Progenitor cell of endocrine pancreas (in vitro differentiated cells): ENCODE results near the gene SIDT1. TPM values are rescaled to one million over a fixed set of nuclear protein-coding genes. Genes with fewer than 3 reads are reported as not detected.
"Not testable (repeated sequence)": the region's sequence is repeated elsewhere in the genome, so short reads cannot be mapped to it uniquely, and the experiment has no call there.

Experiments used
- DNase-seq: peaks from one replicate; pipeline ENCODE4 v3.0.0; 2021; ENCODE audit warnings: low spot score; ENCODE audit not compliant: unreplicated experiment
- H3K27ac Mint-ChIP-seq: 2 replicates; pipeline ENCODE4 v1.8.0; 2021; ENCODE audit warnings: mild to moderate bottlenecking, moderate library complexity, mixed read lengths
- H3K27me3 Mint-ChIP-seq: 2 replicates; pipeline ENCODE4 v1.8.0; 2021; ENCODE audit warnings: mixed read lengths
- H3K36me3 Mint-ChIP-seq: 2 replicates; pipeline ENCODE4 v1.8.0; 2022; ENCODE audit warnings: mixed read lengths; ENCODE audit not compliant: insufficient read depth
- H3K4me1 Mint-ChIP-seq: 2 replicates; pipeline ENCODE4 v1.8.0; 2021; ENCODE audit warnings: low read depth, mixed read lengths
- H3K4me3 Mint-ChIP-seq: 2 replicates; pipeline ENCODE4 v1.8.0; 2021; ENCODE audit warnings: low read depth, mild to moderate bottlenecking, moderate library complexity, mixed read lengths
- H3K9me3 Mint-ChIP-seq: 2 replicates; pipeline ENCODE4 v1.8.0; 2021; ENCODE audit warnings: low read depth, mixed read lengths
- total RNA-seq: library from RNA; stranded (reverse); gene quantifications from 2 replicates; pipeline ENCODE4 v1.2.1, GENCODE V29; 2021
- TF ChIP-seq, protein P1 (sequence below): fragments of 200-600 bp; sonication (generic); IDR thresholded peaks from one replicate; pipeline ENCODE4 v1.5.0; 2021; ENCODE audit warnings: antibody characterized with exemption, mild to moderate bottlenecking; ENCODE audit not compliant: unreplicated experiment

Gene SIDT1
- total RNA-seq, 1 donor from 2014 or later: not detected

DNA sequence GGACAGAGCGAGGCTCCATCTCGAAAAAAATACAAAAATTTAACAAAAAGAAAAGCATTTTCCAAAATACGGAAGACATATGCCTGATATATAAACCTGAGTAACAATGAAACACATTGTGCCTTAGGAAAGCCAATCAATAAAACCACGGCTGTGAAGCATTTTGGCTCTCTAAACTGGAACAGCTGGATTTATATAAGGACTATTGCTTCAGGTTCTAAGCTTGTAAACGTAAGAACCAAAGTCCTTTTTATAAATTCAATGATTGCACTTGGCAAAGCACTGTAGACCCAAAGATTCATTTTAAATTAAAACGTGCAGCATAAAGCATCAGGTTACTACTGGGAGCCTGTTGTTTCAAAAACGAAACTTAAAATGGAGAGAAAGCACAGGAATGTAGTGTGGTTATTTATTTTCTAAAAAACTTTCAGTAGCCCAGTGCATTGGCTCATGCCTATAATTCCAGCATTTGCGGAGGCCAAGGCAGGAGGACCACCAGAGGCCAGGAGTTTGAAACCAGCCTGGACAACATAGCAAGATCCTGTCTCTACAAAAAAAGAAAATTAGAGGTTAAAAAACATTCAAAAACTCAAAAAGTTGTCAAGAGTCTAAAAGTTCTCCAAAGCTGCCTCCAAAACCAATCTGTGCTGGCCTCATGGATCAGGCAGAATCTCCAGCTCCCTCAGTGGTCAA is 102.6 kb downstream of the SIDT1 start:
- TF ChIP-seq, protein P1, sequence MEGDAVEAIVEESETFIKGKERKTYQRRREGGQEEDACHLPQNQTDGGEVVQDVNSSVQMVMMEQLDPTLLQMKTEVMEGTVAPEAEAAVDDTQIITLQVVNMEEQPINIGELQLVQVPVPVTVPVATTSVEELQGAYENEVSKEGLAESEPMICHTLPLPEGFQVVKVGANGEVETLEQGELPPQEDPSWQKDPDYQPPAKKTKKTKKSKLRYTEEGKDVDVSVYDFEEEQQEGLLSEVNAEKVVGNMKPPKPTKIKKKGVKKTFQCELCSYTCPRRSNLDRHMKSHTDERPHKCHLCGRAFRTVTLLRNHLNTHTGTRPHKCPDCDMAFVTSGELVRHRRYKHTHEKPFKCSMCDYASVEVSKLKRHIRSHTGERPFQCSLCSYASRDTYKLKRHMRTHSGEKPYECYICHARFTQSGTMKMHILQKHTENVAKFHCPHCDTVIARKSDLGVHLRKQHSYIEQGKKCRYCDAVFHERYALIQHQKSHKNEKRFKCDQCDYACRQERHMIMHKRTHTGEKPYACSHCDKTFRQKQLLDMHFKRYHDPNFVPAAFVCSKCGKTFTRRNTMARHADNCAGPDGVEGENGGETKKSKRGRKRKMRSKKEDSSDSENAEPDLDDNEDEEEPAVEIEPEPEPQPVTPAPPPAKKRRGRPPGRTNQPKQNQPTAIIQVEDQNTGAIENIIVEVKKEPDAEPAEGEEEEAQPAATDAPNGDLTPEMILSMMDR: no peak
- no peak for DNase-seq
- H3K4me1 Mint-ChIP-seq: no peaks in the 10 kb centered on the region
- no peak overlapping the region for H3K27ac Mint-ChIP-seq
- H3K4me3 Mint-ChIP-seq: no peak overlapping the region
- no peaks in the 10 kb centered on the region for H3K27me3 Mint-ChIP-seq
- no peaks in the 10 kb centered on the region for H3K36me3 Mint-ChIP-seq
- H3K9me3 Mint-ChIP-seq: no peaks in the 10 kb centered on the region

DNA sequence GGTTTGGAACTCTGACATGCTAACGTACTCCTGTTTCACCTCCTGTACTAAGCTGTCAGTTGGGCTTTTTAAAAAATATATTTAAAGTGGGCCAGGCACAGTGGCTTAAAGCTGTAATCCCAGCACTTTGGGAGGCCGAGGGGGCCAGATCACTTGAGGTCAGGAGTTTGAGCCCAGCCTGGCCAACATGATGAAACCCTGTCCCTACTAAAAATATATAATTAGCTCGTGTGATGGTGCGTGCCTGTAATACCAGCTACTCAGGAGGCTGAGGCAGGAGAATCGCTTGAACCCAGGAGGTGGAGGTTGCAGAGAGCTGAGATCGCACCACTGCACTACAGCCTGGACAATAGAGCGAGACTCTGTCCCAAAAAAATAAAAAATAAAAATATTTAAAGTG is 103.7 kb downstream of the SIDT1 start:
- H3K9me3 Mint-ChIP-seq, DNase-seq, H3K36me3 Mint-ChIP-seq, H3K27me3 Mint-ChIP-seq, H3K27ac Mint-ChIP-seq, H3K4me1 Mint-ChIP-seq, H3K4me3 Mint-ChIP-seq: not testable (repeated sequence)

DNA sequence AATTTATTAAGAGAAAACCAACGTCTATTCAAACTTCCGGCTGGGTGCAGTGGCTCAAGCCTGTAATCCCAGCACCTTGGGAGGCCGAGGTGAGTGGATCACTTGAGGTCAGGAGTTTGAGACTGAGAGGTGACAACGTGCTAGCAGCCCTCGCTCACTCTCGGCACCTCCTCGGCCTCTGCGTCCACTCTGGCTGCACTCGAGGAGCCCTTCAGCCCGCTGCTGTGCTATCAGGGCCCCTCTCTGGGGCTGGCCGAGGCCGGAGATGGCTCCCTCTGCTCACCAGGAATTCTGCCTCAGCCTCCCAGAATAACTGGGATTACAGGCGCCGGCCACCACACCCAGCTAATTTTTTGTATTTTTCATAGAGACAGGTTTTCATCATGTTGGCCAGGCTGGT is 105.4 kb downstream of the SIDT1 start:
- Mint-ChIP-seq H3K4me1 (no peaks in the 10 kb centered on the region), H3K9me3 (no peaks in the 10 kb centered on the region), H3K27ac (no peak overlapping the region), H3K36me3 (no peaks in the 10 kb centered on the region), H3K27me3 (no peaks in the 10 kb centered on the region), H3K4me3 (no peak overlapping the region)
- no peak for DNase-seq
- TF ChIP-seq, protein P1: no peak

DNA sequence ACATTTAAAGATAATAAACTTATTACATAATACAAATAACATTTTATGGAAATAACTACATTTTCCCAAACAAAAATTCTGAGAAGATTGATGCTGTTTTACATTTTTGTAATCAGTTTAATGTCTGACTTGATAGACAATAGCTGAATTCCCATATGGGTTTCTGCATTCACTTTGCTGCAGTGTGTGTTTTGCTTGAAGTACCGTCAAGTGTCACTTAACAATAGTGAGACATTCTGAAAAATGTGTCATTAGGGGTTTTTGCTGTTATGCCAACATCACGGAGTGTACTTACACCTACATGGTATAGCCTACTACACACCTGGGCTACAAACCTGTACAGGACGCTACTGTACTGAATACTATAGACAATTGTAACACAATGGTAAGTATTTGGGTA is 106.6 kb downstream of the SIDT1 start:
- no peaks in the 10 kb centered on the region for H3K4me1 Mint-ChIP-seq

DNA sequence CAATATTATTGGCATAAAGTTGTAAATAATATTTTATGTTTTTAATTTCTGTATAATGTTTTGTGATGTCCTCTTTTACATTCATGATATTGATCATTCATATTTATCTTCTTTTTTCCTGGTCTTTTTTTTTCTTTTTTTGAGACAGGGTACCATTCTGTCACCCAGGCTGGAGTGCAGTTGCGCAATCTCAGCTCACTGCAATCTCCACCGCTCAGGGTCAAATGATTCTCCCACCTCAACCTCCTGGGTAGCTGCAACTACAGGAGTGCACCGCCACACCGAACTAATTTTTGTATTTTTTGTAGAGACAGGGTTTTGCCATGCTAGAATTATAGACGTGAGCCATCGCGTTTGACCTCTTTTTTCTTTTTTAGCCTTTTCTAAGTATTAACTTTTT is 111.2 kb downstream of the SIDT1 start:
- Mint-ChIP-seq H3K36me3 (peaks cover 14% of the 10 kb centered on the region), H3K9me3 (peaks cover 26% of the 10 kb centered on the region), H3K27ac (no peak overlapping the region), H3K4me3 (no peak overlapping the region), H3K27me3 (no peaks in the 10 kb centered on the region), H3K4me1 (no peaks in the 10 kb centered on the region)
- no peak for DNase-seq
- TF ChIP-seq, protein P1: no peak

More for the DNA sequence above, 106.6 kb downstream of the SIDT1 start:
- no peak overlapping the region for H3K4me3 Mint-ChIP-seq
- H3K27ac Mint-ChIP-seq: no peak overlapping the region
- H3K27me3 Mint-ChIP-seq: no peaks in the 10 kb centered on the region
- DNase-seq: no peak
- peaks cover 4% of the 10 kb centered on the region for H3K9me3 Mint-ChIP-seq
- H3K36me3 Mint-ChIP-seq: no peaks in the 10 kb centered on the region
- TF ChIP-seq, protein P1: no peak

DNA sequence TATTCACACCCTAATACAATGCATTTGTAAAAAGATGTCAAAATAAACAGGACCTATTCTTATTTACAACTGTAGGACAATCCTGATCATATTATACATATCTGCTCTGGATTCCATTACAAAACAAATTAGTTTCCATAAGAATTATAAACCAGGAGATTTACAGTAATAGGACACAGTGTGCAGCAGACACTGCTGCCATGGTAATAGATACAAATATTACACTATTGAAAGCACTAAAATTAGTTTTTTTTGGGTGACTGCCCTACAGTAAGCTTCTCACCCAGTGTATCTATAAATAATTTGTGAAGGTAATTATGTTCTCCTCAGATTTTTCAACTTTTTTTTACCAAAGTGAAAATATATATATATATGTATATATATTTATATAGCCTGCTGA is 116.2 kb downstream of the SIDT1 start:
- TF ChIP-seq, protein P1: no peak
- Mint-ChIP-seq H3K4me3 (no peak overlapping the region), H3K4me1 (no peaks in the 10 kb centered on the region), H3K27ac (no peak overlapping the region), H3K9me3 (peaks cover 26% of the 10 kb centered on the region), H3K27me3 (no peaks in the 10 kb centered on the region), H3K36me3 (peaks cover 22% of the 10 kb centered on the region)
- no peak for DNase-seq
